GM19025 (cell line): ENCODE results near the gene ADH6.
"Not testable (repeated sequence)": the region's sequence is repeated elsewhere in the genome, so short reads cannot be mapped to it uniquely, and the experiment has no call there.

ENCODE experiments used
- ATAC-seq: cut with Tn5 transposase; IDR thresholded peaks from one replicate; pipeline ENCODE4 v1.9.1; 2021; ENCODE audit warnings: mild to moderate bottlenecking, low read depth, moderate library complexity; ENCODE audit not compliant: unreplicated experiment

The ADH6 gene

DNA sequence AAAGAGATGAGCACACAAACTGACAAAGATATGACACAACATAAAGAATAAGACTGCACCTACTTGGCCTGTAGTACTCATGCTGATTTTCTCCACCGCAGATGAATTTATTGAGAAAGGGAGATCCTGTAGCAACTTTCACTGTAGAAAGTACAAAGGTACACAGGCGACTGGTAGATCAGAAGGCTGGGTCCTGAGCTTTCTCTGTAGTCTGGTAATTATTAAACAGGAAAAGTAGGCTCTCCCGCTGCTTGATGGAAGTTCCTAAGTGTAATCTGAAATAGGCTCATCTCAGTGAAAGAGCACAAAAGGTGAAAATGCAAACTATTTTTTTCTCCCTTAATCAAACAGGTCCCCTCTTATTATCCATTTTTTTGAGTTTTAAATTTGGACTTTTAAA is at the start of gene ADH6:
ADH6 (minus strand) TSS at position 175 of the 400 bp plus-strand sequence; CDS start at position 81, 94 bp downstream.
- no peak for ATAC-seq

GRCh38 chr4:99264927-99265326 is 45.9 kb upstream of the ADH6 start:
- ATAC-seq = no peak

DNA sequence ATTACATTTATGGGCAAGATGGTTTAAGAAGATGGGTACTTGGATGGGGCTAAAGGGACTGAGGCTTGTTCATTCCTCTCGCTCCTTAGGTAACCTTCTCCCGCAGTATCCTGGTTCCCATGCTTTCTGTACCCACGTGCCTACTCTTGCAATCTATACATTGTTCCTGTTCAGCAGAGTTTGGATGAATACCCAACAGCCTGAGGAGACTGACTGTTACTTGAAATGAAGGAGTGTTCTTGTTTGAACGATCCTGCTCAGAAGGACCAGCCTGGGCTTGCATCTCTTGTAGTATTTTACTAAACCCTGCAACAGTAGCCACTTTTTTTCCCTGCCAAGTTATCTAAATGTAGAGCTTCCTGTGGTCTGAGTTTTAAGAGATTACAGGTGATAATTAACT is 33.7 kb upstream of the ADH6 start:
- ATAC-seq = no peak

- no peak for ATAC-seq
Observed at GRCh38 chr4:99248714-99249113, 29.7 kb upstream of the ADH6 start.

- no peak for ATAC-seq
Observed at GRCh38 chr4:99235955-99236354, 16.9 kb upstream of the ADH6 start.

DNA sequence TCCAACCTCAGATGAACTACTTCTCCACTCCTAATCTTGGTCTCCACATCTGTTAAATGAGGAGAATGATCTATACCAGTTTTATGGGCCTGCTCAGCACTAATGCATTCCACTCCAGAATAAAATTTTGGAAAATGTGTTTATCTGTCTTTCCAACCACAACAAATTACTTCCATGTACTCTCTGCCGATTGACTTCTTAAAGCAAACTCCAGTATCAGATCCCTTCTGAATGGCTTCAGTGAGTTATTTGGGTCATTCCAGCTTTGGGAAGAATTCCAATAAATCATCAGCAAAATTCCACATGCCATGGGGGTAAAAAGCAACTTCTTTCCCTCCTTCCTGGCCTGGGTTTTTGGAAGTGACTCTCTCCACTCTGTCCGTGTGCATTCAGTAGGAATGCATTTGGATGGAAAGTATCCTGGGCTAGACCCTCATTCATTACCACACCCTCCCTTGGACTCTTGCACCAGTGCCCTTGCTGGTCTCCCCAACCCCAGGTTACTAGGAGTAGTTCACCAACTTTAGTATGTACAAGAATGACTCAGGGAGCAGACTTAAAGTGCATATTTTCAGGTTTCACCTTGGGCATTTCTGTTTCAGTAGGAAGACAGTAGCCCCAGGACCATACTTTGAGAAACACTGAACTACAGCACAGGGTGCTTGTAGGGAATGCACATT is 15.4 kb upstream of the ADH6 start:
- no peak for ATAC-seq

DNA sequence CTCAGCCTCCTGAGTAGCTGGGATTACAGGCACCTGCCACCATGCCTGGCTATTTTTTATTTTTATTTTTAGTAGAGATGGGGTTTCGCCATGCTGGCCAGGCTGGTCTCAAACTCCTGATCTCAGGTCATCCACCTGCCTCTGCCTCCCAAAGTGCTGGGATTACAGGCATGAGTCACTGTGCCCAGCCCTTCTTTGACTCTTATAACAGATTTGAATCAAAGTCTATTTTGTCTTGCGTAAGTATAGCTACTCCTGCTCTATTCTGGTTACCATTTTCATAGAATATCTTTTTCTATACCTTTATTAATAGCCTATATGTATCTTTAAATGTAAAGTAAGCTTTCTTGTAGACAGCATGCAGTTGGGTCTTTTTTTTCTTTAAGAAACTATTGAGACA is 14.4 kb upstream of the ADH6 start:
- ATAC-seq = not testable (repeated sequence)

GRCh38 chr4:99228706-99229105 is 9.7 kb upstream of the ADH6 start:
- not testable (repeated sequence) for ATAC-seq

DNA sequence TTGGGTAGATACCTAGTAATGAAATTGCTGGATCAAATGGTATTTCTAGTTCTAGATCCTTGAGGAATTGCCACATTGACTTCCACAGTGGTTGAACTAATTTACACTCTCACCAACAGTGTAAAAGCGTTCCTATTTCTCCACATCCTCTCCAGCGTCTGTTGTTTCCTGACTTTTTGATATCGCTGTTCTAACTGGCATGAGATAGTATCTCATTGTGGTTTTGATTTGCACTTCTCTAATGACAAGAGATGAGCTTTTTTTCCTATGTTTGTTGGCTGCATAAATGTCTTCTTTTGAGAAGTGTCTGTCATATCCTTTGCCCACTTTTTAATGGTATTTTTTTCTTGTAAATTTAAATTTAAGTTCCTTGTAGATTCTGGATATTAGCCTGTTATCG is 8.6 kb upstream of the ADH6 start:
- not testable (repeated sequence) for ATAC-seq

DNA sequence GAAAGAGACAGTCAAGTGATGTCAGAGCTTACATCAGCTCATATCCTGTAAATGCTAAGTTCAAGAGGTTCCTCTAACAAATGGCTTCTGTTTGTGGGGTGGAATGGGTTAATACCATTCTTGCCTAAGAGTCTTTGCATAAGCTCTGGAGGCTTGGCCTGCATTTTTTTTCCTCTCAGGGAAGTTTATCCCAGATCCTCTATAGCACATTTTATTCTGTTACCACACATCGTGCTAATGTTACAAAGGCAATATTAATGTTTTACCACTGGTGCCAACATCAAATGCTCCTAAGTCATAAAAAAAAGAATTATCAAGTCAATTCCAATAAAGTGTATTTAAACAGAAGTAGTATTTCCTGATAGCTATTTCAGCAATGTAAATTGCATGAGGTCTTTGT is 2.9 kb upstream of the ADH6 start:
- ATAC-seq = no peak

GRCh38 chr4:99219479-99219878 is 433 bp upstream of the ADH6 start:
- ATAC-seq = no peak

DNA sequence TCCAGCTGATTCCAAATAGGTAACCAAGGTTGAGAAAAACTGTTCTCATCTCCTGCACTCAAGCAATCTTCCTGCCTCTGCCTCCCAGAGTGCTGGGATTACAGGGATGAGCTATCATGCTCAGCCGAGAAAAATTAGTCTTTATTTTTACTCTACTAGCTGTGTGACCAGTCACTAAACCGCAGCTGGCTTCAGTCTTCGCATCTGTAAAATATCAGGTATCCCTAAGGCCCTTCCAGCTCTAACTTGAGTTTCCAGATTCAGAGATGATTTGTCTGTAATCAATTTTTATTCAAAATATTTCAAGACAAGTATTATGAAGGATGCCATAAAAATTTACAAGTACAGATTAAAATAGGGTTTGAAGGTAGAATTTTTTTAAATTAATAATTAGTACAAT is 3.5 kb downstream of the ADH6 start:
- ATAC-seq = no peak

GRCh38 chr4:99210789-99211188 is 8.3 kb downstream of the ADH6 start:
- ATAC-seq = no peak

DNA sequence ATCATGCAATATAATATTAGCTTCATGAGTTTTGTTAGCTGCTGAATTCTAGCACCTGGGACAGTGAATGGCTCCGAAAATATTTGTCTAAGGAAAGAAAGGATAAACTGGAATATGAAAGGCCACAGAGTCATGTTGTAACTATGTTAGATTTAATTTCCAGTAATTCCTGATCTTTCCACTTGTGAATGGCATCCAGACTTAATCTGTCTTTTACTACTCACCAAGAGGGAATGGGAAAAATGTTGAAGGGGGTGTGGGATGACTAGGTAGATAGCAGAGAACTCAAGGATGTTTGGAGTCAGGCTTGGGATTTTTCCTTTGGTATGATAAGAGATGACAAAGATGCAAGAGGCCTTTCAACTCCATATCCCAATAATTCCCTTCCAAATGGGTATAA is 9.4 kb downstream of the ADH6 start:
- no peak for ATAC-seq

- no peak for ATAC-seq
Observed at GRCh38 chr4:99208719-99209075, 10.3 kb downstream of the ADH6 start.

DNA sequence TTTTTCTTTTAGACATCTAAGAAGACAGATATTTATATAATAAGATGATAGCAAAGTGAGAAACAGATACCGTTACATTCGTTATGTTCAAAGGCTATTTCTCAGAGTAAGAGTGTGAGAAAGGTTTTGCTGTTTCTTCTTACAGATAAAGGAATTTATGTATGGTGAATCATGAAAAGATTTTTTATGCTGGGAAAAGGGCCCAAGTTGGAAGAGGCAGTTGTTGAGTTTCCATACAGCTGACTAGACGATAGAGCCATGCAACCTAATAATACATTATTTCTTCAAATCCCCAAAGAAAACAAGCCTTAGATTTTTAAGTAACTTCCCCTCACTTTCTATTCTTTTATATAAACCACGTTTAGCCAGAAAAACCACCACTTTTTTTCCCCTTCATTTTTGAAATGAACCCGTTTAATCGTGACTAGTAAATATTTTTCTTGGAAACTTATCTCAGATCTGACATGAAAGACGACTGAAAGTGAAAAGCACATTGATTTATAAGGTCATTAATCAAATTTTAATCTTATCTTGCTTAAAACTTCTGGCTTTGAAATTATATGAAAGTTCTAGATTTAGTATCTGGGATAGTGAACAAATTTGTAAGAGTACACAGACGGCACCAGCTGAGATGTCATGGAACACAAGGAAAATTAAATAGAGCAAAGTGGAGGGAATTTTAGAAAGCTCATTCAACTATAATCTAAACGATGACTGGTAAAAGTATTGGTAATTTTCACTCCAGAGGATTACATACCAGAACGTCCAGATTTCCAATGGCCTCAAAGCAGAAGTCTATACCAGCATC is 10.9 kb downstream of the ADH6 start:
- no peak for ATAC-seq

- no peak for ATAC-seq
Observed at GRCh38 chr4:99207069-99207743, 11.8 kb downstream of the ADH6 start.

DNA sequence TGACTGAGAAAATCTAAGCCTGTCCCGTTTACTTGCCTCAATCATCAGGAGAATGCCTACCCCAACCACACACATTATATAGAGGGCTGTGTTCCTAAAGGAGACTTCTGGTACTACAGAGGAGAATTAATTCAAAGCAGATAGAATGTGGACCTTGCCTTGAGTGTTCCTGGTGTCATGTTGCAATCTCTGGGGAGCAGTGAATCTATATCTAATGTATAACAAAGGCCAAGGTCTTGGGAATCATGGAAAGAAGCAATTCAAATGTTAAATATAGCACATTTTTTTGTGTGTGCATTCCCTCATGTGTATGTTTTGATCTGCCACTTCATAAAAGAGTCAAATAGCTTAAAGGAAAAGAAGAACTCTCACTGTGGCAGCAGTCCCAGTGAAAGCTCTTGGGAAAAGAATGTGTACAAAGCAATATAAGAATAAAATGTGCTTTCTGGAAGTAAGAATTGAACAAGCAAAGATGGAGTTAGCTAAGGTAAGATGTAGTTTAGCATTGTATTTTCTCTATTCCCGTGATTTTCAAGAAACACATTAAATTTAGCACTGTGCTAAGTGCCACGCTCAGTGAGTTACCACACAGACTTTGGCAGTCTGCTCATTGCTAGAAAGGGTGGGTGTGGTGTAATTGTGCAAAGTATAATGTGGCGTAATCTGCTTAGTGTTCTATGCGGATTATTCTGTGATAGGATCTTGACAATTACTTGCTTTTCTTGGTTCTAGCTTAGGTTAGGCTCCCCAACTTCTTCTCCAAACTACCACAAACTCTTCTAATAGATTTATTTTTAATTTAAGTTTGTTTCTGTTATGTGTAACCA is 13.7 kb downstream of the ADH6 start:
- ATAC-seq = no peak

GRCh38 chr4:99202536-99202935 is 16.5 kb downstream of the ADH6 start:
- no peak for ATAC-seq

DNA sequence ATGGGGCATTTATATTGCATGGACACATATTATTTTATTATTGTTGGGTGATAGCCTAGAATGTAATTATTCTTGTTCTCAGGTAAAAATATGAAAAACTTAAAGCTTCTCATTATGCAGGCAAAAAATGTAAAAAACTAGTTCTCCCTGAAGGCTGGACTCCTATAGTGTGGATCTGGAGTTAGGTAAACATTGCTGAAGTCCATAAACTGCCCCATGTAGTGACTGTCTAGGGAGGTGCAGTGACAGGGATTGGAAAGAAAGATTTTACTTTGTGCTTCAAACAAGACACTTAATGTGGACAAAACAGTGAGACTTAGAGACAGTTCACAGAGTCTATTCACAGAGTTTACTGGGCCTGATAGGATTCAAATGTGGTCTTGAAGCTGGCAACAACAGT is 17.0 kb downstream of the ADH6 start:
- no peak for ATAC-seq

- no peak for ATAC-seq
Observed at GRCh38 chr4:99201690-99202089, 17.4 kb downstream of the ADH6 start.
